ENCODE results near the gene SASH3.

SASH3 gene

GRCh38 chrX:129823522-129823921, 43.8 kb downstream of the SASH3 start:
- H3K4me1 ChIP-seq, result no peaks in the 10 kb centered on the region
- intact Hi-C loops (cut with DNase I; ENCODE audit: low total_unique reads), result loop anchor here (10.0 kb wide), 1 partner anchor 219 kb away; no protein-coding TSS in a partner anchor
- H3K4me3 ChIP-seq, result no peak overlapping the region
- H3K9me3 ChIP-seq, result no peaks in the 10 kb centered on the region
- H3K36me3 ChIP-seq, result peaks cover 0 to 29% (median 5%) of the 10 kb centered on the region in 3 donors
- no peaks in the 10 kb centered on the region for H3K27me3 ChIP-seq
- DNase-seq, result no peak
- no peak overlapping the region for H3K27ac ChIP-seq
- TF ChIP-seq CTCF (IDR thresholded peaks at IDR 0.05), result no peak

GRCh38 chrX:129824620-129825019, 44.9 kb downstream of the SASH3 start:
- H3K4me1 ChIP-seq, result no peaks in the 10 kb centered on the region
- peaks cover 0 to 35% (median 5%) of the 10 kb centered on the region in 3 donors for H3K36me3 ChIP-seq
- no peaks in the 10 kb centered on the region for H3K9me3 ChIP-seq
- no peak for DNase-seq
- no peak overlapping the region for H3K4me3 ChIP-seq
- TF ChIP-seq CTCF (IDR thresholded peaks at IDR 0.05), result no peak
- intact Hi-C loops (cut with DNase I; ENCODE audit: low total_unique reads), result loop anchor here (10.0 kb wide), 1 partner anchor 220 kb away; no protein-coding TSS in a partner anchor
- no peaks in the 10 kb centered on the region for H3K27me3 ChIP-seq
- no peak overlapping the region for H3K27ac ChIP-seq

- intact Hi-C loops (cut with DNase I; ENCODE audit: low total_unique reads), result loop anchor here (10.0 kb wide), 1 partner anchor 221 kb away; no protein-coding TSS in a partner anchor
- Histone ChIP-seq H3K4me3 (no peak overlapping the region), H3K27ac (no peak overlapping the region), H3K36me3 (peaks cover 0 to 35% (median 5%) of the 10 kb centered on the region in 3 donors), H3K9me3 (no peaks in the 10 kb centered on the region), H3K27me3 (no peaks in the 10 kb centered on the region), H3K4me1 (no peaks in the 10 kb centered on the region)
- no peak for DNase-seq
- no peak for TF ChIP-seq CTCF (IDR thresholded peaks at IDR 0.05)
Measured at GRCh38 chrX:129825746-129826505, 46.2 kb downstream of the SASH3 start.

DNA sequence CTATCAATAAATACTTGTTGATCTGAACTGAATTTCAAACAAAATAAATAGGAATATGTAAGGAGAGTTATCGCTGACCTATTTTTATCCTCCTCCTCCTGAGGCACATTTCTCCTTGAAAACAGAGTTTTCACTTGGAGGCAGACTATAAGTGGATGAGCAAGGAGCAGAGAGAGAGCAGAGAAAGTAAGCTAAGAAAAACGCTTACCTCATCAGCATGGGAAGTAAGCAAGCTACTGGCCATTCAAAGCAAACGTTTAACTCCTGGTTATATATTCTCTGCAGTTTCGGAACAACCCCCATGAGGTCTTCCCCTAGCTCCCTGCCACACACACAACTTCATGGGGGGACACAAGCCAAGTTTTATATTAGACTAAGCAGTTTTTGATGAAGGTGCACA, 50.7 kb downstream of the SASH3 start:
- intact Hi-C loops (cut with DNase I; ENCODE audit: low total_unique reads), result no loop called here
- no peak for DNase-seq
- H3K27me3 ChIP-seq, result no peaks in the 10 kb centered on the region

GRCh38 chrX:129831091-129831885, 51.5 kb downstream of the SASH3 start:
- no peak for TF ChIP-seq CTCF (IDR thresholded peaks at IDR 0.05)
- intact Hi-C loops (cut with DNase I; ENCODE audit: low total_unique reads), result no loop called here
- no peak for DNase-seq
- Histone ChIP-seq H3K4me3 (no peak overlapping the region), H3K27ac (no peak overlapping the region), H3K36me3 (peaks cover 0 to 27% (median 5%) of the 10 kb centered on the region in 3 donors), H3K27me3 (no peaks in the 10 kb centered on the region), H3K9me3 (no peaks in the 10 kb centered on the region), H3K4me1 (no peaks in the 10 kb centered on the region)

More for the DNA sequence above, 50.7 kb downstream of the SASH3 start:
- TF ChIP-seq CTCF (IDR thresholded peaks at IDR 0.05), result no peak
- H3K9me3 ChIP-seq, result no peaks in the 10 kb centered on the region
- no peak overlapping the region for H3K4me3 ChIP-seq
- H3K27ac ChIP-seq, result no peak overlapping the region
- no peaks in the 10 kb centered on the region for H3K4me1 ChIP-seq
- H3K36me3 ChIP-seq, result peaks cover 0 to 29% (median 5%) of the 10 kb centered on the region in 3 donors

All from tibial artery (tissue), 4 donors.